Neural cell (in vitro differentiated cells): ENCODE measurements around the gene HPS1. TPM values are rescaled to one million over a fixed set of nuclear protein-coding genes. Genes with fewer than 3 reads are reported as not detected.

Source experiments
- H2AFZ ChIP-seq: fragments of 200-600, 300-800 bp; sonication (generic), shearing (Covaris generic); 2 replicates; pipeline ENCODE4 v1.6.0; 2014; ENCODE audit warnings: low read depth, mild to moderate bottlenecking, antibody characterized with exemption, low read length, moderate library complexity
- H3F3A ChIP-seq: fragments of 200-600 bp; shearing (Covaris generic); 2 replicates; pipeline ENCODE4 v1.6.1; 2016; ENCODE audit warnings: mild to moderate bottlenecking, moderate library complexity, mixed read lengths, antibody characterized with exemption, low read length; ENCODE audit not compliant: insufficient read depth, poor library complexity, severe bottlenecking
- H3K27ac ChIP-seq: fragments of 200-600, 300-800 bp; sonication (generic), shearing (Covaris generic); 2 replicates; pipeline ENCODE4 v1.5.1; 2014; ENCODE audit warnings: mild to moderate bottlenecking, low read length, moderate library complexity
- H3K27me3 ChIP-seq: fragments of 300-800, 200-600 bp; sonication (generic), shearing (Covaris generic); 2 replicates; pipeline ENCODE4 v1.6.0; 2014; ENCODE audit warnings: mild to moderate bottlenecking, low read depth, low read length, moderate library complexity; ENCODE audit not compliant: insufficient read depth
- H3K36me3 ChIP-seq: fragments of 300-800, 200-600 bp; sonication (generic), shearing (Covaris generic); 2 replicates; pipeline ENCODE4 v1.5.1; 2014; ENCODE audit warnings: mild to moderate bottlenecking, antibody characterized with exemption, low read length, moderate library complexity; ENCODE audit not compliant: insufficient read depth
- H3K4me2 ChIP-seq: fragments of 300-800, 200-600 bp; sonication (generic), shearing (Covaris generic); 2 replicates; pipeline ENCODE4 v1.6.0; 2014; ENCODE audit warnings: mild to moderate bottlenecking, low read length
- H3K4me3 ChIP-seq: fragments of 300-800, 200-600 bp; sonication (generic), shearing (Covaris generic); 2 replicates; pipeline ENCODE4 v1.5.1; 2014; ENCODE audit warnings: mild to moderate bottlenecking, low read length, moderate library complexity
- H3K79me2 ChIP-seq: fragments of 200-600 bp; shearing (Covaris generic); replicated peaks from 2 replicates; pipeline ENCODE4 v1.6.0; 2014; ENCODE audit warnings: mild to moderate bottlenecking, low read length, moderate library complexity; ENCODE audit not compliant: insufficient read depth
- H3K9ac ChIP-seq: fragments of 300-800, 200-600 bp; sonication (generic), shearing (Covaris generic); 2 replicates; pipeline ENCODE4 v1.6.1; 2016; ENCODE audit warnings: mild to moderate bottlenecking, low read length, mixed read lengths
- H3K9me2 ChIP-seq: fragments of 200-600 bp; shearing (Covaris generic); 2 replicates; pipeline ENCODE4 v1.6.1; 2016; ENCODE audit warnings: mild to moderate bottlenecking, low read length, mixed read lengths; ENCODE audit not compliant: insufficient read depth
- H3K9me3 ChIP-seq: fragments of 200-600, 300-800 bp; sonication (generic), shearing (Covaris generic); 2 replicates; pipeline ENCODE4 v1.6.1; 2016; ENCODE audit warnings: mild to moderate bottlenecking, mixed run types, low read length, moderate library complexity, mixed read lengths
- H4K20me1 ChIP-seq: fragments of 200-600 bp; shearing (Covaris generic); 2 replicates; pipeline ENCODE4 v1.6.1; 2016; ENCODE audit warnings: mild to moderate bottlenecking, mixed run types; ENCODE audit not compliant: insufficient read depth
- EP300 ChIP-seq: fragments of 450-650 bp; conservative IDR thresholded peaks from 2 replicates; pipeline ENCODE4 v1.6.1; 2014; ENCODE audit warnings: antibody characterized with exemption, mild to moderate bottlenecking, moderate library complexity; ENCODE audit not compliant: poor library complexity, severe bottlenecking
- EZH2 ChIP-seq: fragments of 200-600, 300-800 bp; shearing (Covaris generic), sonication (generic); IDR thresholded peaks from 2 replicates; pipeline ENCODE4 v1.6.1; 2014; ENCODE audit warnings: antibody characterized with exemption, low read length, borderline replicate concordance, mild to moderate bottlenecking; ENCODE audit not compliant: insufficient read depth, poor library complexity, severe bottlenecking
- MXI1 ChIP-seq: fragments of 450-650 bp; conservative IDR thresholded peaks from 2 replicates; pipeline ENCODE4 v1.6.1; 2014; ENCODE audit warnings: antibody characterized with exemption, mild to moderate bottlenecking; ENCODE audit not compliant: poor library complexity, severe bottlenecking
- POLR2AphosphoS5 ChIP-seq: IDR thresholded peaks from 2 replicates; pipeline ENCODE4 v1.6.1; 2012
- RAD21 ChIP-seq: fragments of 450-650 bp; conservative IDR thresholded peaks from 2 replicates; pipeline ENCODE4 v1.6.1; 2014; ENCODE audit warnings: antibody characterized with exemption, mild to moderate bottlenecking, moderate library complexity
- SMC3 ChIP-seq: fragments of 450-650 bp; conservative IDR thresholded peaks from 2 replicates; pipeline ENCODE4 v1.6.1; 2014; ENCODE audit warnings: antibody characterized with exemption, mild to moderate bottlenecking, moderate library complexity; ENCODE audit not compliant: poor library complexity
- TAF1 ChIP-seq: IDR thresholded peaks from 2 replicates; pipeline ENCODE4 v1.6.1; 2012; ENCODE audit warnings: low read depth
- polyA plus RNA-seq: library from polyadenylated mRNA; depleted of rRNA; stranded (reverse); fragments of >200 nt; gene quantifications from 2 replicates; pipeline ENCODE4 v1.2.3, GENCODE V29; 2014
- TF ChIP-seq, protein P1 (sequence below): fragments of 450-650 bp; IDR thresholded peaks from 2 replicates; pipeline ENCODE4 v1.5.1; 2014; ENCODE audit warnings: antibody characterized with exemption, mild to moderate bottlenecking, moderate library complexity; ENCODE audit not compliant: poor library complexity, severe bottlenecking
- TF ChIP-seq, protein P2 (sequence below): IDR thresholded peaks from 2 replicates; pipeline ENCODE4 v1.6.1; 2012; ENCODE audit warnings: borderline replicate concordance

HPS1 gene
- polyA plus RNA-seq, 1 donor from 2014 or later: 1.4 TPM

DNA sequence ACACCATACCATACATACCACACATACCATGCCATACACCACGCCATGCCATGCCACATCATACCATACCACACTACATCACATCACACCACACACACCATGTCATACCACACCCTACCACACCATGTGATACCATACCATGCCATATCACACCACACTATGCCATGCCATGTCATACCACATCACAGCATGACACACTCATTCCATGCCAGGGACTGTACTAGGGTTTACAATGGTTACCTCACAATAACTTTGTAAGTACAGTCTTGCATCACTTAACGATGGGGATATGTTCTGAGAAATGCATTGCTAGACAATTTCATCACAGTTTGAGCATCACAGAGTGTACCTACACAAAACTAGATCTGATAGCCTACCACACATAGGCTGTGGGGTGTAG lies 46.3 kb downstream of the HPS1 start:
- H3K27me3 ChIP-seq: no peaks in the 10 kb centered on the region
- no peak overlapping the region for H3K4me2 ChIP-seq
- H3F3A ChIP-seq: no peaks in the 10 kb centered on the region
- no peak overlapping the region for H3K9ac ChIP-seq
- no peak overlapping the region for H3K27ac ChIP-seq
- no peaks in the 10 kb centered on the region for H3K9me2 ChIP-seq
- H2AFZ ChIP-seq: no peak overlapping the region
- H4K20me1 ChIP-seq: no peaks in the 10 kb centered on the region
- TF ChIP-seq TAF1: no peak
- TF ChIP-seq EP300: no peak
- TF ChIP-seq, protein P1, sequence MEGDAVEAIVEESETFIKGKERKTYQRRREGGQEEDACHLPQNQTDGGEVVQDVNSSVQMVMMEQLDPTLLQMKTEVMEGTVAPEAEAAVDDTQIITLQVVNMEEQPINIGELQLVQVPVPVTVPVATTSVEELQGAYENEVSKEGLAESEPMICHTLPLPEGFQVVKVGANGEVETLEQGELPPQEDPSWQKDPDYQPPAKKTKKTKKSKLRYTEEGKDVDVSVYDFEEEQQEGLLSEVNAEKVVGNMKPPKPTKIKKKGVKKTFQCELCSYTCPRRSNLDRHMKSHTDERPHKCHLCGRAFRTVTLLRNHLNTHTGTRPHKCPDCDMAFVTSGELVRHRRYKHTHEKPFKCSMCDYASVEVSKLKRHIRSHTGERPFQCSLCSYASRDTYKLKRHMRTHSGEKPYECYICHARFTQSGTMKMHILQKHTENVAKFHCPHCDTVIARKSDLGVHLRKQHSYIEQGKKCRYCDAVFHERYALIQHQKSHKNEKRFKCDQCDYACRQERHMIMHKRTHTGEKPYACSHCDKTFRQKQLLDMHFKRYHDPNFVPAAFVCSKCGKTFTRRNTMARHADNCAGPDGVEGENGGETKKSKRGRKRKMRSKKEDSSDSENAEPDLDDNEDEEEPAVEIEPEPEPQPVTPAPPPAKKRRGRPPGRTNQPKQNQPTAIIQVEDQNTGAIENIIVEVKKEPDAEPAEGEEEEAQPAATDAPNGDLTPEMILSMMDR: no peak
- H3K36me3 ChIP-seq: no peaks in the 10 kb centered on the region
- no peaks in the 10 kb centered on the region for H3K9me3 ChIP-seq
- no peak overlapping the region for H3K4me3 ChIP-seq
- no peaks in the 10 kb centered on the region for H3K79me2 ChIP-seq

DNA sequence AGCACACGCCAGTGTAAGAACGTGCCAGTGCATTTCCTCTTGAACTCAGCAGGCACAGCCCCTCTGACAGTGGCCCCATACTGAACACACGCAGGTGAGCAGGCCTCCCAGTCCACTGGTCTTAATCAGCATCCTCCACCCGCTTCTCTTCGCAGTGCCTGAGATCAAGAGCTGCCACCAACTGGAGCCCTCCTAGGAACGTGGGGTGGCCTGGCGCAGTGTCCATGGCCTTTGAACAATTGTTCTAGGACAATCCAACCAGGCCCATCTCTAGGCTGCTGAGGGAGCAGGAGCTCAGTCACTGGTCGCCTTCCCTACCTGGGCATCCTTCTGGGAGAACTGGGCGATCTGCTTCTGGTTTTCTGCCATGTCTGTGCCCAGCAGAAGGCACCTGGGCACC lies 47.0 kb downstream of the HPS1 start:
- no peak overlapping the region for H3K4me2 ChIP-seq
- H4K20me1 ChIP-seq: no peaks in the 10 kb centered on the region
- no peak overlapping the region for H3K27ac ChIP-seq
- TF ChIP-seq, protein P1: no peak
- TF ChIP-seq SMC3 (no peak), EZH2 (no peak)
- H3K27me3 ChIP-seq: no peaks in the 10 kb centered on the region
- H3K79me2 ChIP-seq: no peaks in the 10 kb centered on the region
- H3K4me3 ChIP-seq: no peak overlapping the region
- no peak overlapping the region for H3K9ac ChIP-seq
- H3K9me2 ChIP-seq: no peaks in the 10 kb centered on the region
- H3K36me3 ChIP-seq: no peaks in the 10 kb centered on the region
- no peak overlapping the region for H2AFZ ChIP-seq
- H3K9me3 ChIP-seq: no peaks in the 10 kb centered on the region
- no peaks in the 10 kb centered on the region for H3F3A ChIP-seq

DNA sequence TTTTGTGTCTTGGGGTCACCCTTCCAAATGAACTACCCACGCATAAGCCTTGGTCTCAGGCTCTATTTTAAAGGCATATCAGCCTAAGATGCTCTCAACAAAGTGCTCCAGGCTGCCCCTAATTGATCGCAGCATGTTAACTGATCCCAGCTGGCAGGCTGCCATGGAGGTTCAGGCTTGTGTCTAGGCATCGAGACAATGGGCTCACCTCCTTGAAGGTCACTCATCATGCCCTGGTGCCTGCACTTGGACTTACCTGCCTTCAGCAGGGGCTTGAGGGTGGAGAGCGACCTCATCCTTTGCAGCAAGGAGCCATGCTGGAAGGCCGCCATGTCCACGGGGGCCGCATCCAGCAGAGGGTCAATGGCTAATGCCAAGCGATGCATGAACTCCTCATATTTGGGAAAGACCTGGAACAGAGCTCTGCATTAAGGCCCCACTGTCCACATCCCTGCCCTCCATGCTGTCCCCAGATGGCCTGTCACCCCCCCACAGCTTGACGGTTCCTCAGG lies 49.6 kb downstream of the HPS1 start:
- Histone ChIP-seq H3K79me2 (no peaks in the 10 kb centered on the region), H3K27ac (no peak overlapping the region), H3K9ac (no peak overlapping the region), H3K9me3 (no peaks in the 10 kb centered on the region), H2AFZ (no peak overlapping the region), H3K4me3 (no peak overlapping the region), H3K36me3 (no peaks in the 10 kb centered on the region), H3K4me2 (no peak overlapping the region), H4K20me1 (no peaks in the 10 kb centered on the region), H3K9me2 (no peaks in the 10 kb centered on the region), H3F3A (no peaks in the 10 kb centered on the region), H3K27me3 (no peaks in the 10 kb centered on the region)
- TF ChIP-seq TAF1: no peak
- TF ChIP-seq, protein P1: no peak
- TF ChIP-seq EZH2: no peak
- no peak for TF ChIP-seq MXI1
- TF ChIP-seq EP300: no peak
- no peak for TF ChIP-seq SMC3
- TF ChIP-seq, protein P2, sequence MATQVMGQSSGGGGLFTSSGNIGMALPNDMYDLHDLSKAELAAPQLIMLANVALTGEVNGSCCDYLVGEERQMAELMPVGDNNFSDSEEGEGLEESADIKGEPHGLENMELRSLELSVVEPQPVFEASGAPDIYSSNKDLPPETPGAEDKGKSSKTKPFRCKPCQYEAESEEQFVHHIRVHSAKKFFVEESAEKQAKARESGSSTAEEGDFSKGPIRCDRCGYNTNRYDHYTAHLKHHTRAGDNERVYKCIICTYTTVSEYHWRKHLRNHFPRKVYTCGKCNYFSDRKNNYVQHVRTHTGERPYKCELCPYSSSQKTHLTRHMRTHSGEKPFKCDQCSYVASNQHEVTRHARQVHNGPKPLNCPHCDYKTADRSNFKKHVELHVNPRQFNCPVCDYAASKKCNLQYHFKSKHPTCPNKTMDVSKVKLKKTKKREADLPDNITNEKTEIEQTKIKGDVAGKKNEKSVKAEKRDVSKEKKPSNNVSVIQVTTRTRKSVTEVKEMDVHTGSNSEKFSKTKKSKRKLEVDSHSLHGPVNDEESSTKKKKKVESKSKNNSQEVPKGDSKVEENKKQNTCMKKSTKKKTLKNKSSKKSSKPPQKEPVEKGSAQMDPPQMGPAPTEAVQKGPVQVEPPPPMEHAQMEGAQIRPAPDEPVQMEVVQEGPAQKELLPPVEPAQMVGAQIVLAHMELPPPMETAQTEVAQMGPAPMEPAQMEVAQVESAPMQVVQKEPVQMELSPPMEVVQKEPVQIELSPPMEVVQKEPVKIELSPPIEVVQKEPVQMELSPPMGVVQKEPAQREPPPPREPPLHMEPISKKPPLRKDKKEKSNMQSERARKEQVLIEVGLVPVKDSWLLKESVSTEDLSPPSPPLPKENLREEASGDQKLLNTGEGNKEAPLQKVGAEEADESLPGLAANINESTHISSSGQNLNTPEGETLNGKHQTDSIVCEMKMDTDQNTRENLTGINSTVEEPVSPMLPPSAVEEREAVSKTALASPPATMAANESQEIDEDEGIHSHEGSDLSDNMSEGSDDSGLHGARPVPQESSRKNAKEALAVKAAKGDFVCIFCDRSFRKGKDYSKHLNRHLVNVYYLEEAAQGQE: no peak
- no peak for TF ChIP-seq POLR2AphosphoS5
- no peak for TF ChIP-seq RAD21
